Embryonic facial prominence (tissue), 1 donor: ENCODE results near the gene GTF3A.

Source experiments
- DNase-seq: peaks from one replicate; pipeline ENCODE4 v3.0.0-alpha.2; 2016; ENCODE audit errors: extremely low spot score

GTF3A gene

DNA sequence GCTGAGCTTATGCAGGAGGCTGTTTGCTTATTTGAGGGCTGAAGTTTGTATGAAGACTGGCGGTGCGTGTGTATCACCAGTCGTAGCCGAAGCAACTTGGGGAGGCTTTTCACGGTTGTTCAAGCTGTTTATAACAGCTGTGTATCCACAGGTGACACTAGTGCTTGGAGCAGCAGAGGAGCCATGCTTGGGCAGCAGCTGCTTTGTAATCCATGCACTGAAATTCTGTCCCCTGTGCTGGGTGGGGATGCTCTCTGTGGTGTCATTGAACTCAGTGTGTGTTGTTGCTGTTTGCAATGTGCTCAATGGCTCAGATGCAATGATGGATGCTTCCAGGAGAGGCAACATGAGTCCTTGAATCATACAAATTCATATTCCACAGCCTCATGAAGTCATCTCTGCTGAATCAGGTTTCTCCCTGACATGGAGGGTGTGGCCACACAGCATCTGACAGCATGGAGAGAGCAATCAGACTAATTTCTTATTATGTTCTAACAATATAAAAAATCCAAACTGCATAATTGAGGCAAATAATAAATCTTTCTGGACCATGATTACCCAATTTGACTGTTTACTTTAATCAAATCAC, 18.8 kb upstream of the GTF3A start:
- no peak for DNase-seq

DNA sequence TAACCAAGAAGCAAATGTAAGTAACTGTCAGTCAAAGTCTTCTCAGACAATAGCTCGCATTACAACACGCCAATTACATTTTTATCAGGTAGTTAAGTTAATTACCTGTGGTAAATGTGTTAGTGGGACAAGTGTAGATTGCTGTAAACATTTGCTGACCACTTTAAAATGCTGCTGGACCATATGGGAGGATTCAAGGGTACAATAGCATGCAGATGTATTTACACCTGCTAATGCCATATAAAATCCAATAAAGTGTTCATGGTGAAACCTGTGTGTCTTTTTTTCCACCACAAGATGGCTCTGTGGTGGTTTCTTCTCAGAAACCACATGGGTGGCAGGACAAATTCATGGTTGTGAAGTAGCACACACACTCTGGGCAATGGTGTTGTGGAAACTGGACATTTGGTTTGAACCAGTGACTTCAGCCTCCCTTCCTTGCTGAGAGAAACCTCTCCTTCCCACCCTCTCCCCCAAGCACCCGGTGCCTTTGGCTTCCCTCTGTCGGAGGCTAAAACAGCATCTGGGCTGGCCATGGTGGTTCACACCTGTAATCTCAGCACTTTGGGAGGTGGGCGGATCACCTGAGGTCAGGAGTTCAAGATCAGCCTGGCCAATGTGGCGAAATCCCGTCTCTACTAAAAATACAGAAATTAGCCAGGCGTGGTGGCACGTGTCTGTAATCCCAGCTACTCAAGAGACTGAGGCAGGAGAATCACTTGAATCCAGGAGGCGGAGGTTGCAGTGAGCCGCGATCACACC, 18.1 kb upstream of the GTF3A start:
- DNase-seq, result no peak

DNA sequence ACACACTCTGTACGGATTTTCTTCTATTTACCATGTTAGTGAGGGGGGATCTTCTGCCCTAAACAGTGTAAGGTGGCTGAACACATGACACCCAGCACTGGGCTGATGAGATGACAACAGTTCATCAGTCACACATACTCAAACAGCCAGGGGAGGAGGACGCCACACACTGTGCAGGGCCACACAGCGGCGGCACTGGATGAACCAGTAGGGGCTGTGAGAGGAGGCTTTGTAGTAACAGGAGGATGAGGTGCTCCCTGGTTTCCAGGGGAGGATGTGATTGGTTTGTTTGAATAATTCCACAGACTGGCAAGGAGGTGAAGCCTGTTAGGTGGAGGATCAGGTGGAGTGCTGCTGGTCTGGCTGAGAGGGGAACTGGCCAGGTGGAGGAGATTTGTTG, 16.3 kb upstream of the GTF3A start:
- DNase-seq, result no peak

DNA sequence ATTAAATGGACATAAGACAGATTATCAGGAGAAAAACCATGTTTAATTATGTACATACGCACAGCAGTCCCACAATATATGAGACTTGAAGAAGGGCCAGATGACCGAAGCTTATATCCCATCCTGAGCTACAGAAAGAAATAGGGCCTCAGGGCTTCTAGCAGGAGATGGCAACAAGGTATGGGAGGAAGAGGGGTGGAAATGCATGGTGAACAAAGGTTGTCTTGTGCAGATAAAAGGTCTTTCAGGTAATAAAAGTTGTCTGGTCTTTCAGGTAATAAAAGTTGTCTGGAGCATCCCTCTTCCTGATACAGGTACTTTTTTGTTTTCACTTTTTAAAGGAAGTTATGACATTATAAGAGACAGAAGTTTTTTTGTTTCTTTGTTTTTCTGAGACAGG, 15.4 kb upstream of the GTF3A start:
- DNase-seq, result no peak

DNA sequence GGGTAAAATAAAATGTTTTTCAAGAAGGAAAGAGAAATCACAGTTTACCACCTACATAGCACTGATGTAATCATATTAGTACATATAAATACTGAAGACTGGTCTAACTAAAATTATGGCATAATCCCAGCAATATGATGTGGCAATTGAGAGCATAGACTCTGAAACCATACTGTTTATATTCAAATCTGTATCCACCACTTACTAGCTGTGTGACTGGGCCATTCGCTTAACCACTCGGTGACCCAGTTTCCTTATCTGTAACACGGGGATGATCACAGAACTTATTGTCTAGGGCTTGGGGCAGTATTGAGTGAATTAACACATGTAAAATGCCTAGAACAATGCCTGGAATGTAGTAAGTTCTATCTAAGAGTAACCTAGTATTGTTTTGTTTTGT, 13.1 kb upstream of the GTF3A start:
- no peak for DNase-seq

DNA sequence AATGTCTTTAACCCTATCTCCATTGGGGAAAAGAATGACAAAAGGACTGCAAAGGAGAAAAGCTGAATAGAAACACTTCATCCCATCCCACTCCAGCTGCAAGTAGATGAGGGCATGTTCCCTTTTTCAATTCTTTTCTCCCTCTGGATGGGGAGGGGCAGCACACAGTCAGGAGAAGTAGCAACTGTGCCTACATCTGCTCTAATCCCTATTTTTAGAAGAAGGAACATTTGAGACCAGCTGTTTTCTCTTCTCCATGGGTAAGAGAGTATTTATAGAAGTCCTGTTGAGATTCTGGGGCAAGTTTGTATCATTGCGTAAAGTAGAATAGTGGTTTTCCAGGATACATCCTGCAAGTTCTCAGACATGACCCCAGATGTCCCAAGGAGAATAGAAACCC, 9.3 kb upstream of the GTF3A start:
- DNase-seq, result no peak

DNA sequence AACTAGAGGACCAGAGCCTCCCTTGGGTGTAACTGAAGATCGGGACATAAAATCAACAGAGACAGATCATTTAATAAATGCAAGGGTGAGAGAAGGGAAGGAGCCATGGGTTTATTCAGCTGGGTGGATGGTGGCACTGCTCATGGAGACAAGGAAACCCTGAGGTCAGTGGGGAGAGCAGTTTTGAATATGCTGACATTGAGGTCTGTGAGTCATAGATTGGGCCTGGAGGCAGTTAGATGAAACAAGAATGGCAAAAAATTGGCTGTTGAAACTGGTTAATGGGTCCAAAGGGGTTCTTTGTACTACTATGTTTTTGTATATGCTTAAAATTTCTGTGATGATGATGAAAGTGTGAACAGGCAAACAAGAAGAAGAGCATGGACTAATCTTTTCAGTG, 5.1 kb upstream of the GTF3A start:
- no peak for DNase-seq

DNA sequence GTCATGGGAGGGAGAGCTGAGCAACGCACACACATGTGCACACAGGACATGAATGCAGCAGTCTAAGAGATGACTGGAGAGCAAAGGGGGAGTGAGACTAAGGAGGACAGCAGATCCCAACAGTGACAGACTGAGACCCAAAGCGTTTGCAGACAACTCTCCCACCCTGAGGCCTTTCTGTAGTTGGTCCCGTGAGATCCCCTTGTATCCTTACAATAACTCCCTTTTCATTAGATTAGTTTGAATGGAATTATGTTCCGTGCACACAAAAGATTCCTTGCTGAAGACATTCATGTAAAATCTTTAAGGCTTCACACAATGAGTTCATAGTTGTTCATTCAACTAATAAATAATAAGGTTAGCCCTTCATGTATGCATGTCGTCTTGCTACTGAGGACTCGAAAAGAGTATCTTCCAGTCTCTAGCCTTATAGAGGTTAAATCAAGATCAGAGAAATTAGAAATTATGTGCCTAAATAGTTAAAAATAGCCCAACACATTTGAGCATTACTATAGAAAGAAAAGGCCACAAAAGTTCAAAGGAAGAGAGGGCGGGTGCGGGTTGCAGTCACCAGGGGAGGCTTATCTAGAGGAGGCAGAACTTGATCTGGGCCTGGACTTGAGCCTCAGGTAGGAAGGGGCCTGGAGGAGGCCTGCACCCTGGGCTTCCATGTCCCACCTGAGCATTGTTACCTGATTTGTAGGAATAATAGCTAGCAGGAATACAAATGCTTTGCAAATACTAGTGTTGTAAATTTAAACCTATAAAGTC, 3.1 kb upstream of the GTF3A start:
- DNase-seq, result no peak

DNA sequence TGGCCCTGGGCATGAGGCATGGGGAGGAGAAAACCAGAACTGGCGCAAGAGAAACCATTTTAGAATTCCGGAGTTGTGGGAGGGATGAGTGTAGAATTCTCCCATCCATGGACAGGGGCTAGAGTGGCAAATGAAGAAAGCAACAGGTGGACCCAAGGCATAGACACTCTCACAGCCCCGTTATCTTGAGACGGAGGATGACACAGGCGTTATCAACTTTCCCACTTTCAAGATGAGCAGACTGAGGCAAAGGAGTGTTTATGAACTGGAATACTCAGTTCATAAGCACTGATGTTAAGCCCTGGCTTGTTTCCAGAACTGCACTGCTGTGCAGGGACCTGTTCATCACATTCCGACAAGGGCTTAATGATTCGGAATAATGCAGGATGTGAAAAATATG, 1.1 kb upstream of the GTF3A start:
- no peak for DNase-seq

DNA sequence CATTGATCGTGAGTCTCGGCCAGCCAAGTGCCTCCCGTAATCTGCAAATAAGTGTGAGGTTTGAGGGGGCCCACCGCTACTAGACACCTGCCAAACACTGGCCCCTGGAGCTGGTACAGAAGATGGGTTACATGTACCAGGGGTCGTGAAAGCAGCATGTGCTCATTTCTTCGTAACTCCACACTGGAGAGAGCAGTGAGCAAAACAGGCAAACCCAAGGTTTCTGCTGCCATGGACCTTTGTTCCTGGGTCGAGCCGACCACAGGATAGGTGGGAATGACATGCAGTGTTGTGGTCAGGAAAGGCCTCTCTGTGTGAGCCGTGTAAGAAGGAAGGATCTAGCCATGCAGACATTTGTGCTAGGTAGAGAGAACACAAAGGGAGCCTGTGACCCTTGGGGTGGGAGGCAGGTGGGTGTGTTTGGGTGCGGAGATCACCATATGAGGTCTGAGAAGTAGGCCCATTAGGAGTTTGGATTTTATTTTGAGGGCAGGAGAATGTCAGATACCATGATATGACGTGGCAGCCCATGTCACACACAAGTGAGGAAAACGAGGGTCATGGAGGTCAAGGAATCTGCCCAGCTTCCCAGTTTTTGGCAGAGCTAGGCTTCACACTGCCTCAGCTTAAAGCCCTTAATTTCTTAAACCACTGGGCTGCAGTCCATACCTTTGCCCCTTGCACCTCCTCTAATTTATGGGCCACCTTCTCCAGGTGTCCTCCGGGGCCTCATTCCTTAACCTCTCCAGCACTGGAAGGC, 919 bp downstream of the GTF3A start:
- DNase-seq, result no peak

DNA sequence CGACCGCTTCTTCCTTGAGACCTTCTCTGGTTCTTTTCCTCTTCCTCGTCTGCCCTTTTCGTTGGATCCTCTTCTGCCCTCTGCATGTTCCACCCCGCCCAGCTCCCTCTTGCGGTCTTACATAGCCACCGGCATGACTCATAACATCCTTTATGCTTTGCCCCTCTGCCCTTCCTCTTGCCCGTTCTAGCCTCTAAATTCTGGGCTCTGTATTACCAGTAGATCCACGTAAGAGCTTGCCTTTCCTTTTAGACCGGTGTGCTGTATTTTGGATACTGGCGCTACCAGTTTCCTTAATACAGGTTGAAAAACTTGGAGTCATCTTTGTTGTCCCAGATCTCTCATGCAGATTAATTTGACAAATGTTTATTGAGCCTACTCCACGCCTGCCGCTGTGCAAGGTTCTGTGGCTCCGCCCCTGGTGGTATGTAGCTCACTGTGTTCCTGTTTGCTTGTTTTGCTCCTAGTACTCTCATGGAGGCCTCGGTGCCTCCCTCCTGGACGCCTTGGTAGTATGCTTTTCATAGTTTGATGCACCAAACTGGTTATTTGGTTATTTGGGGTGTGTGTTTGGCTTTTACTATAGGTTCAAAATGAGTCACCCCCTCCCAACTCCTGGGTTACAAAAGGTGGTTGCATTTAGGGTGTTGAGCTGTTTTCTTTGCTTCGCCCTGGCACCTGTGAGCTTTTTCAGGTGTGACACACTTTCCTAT, 1.7 kb downstream of the GTF3A start:
- DNase-seq, result no peak

DNA sequence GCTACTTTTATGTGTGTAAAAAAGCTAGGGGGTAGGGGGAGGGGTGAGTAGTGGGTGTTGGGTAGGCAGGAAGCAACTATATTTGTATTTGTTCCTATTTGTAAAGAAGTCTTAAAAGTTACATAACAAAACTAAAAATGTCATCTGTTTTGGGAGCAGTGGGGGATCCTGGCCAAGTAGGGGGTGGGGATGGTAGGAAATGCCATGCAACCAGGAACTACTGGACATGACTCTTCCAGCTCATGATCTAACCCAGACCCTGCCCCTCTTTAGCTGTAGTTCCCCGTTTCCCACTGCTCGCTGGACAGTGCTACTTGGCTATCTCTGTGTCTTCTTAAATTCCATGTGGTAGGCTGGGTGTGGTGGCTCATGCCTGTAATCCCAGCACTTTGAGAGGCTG, 3.2 kb downstream of the GTF3A start:
- no peak for DNase-seq

DNA sequence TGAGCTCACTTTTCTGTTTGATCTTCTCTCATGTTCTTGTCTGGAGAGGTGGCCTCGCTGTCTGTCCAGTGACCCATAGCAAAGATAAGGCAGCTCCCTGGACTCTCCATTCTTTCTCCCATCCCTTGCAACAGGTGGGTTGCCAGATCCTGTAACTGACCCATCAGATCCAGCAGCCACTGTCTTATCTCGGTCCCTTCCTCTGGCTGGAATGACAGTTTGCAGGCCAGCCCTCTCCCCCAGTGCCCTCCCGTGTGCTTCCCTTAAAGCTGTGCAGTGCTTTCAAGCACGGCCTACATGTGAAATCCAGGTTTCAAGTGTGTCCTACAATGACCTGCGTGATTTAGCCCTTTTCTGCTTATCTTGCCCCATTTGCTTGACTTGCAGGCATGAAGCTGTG, 3.7 kb downstream of the GTF3A start:
- no peak for DNase-seq

DNA sequence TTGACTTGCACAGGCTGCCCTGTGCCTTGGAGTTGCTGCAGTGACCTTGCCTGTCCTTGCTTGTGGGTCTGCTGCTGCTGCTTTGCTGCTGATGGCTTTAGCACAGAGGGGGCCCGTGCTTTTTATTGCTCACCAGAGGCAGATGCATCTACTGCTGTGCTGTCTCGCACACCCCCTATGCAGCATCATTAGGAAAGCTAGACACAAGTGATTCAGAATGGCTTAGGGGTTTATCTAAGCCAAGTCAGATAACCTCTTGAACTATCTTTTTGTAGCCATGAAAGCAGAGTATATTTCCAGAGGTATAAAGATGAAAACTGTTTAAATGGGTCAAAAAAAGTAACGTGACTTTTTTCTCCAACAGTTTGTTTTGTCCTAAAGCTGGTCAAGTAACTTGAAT, 7.8 kb downstream of the GTF3A start:
- no peak for DNase-seq

DNA sequence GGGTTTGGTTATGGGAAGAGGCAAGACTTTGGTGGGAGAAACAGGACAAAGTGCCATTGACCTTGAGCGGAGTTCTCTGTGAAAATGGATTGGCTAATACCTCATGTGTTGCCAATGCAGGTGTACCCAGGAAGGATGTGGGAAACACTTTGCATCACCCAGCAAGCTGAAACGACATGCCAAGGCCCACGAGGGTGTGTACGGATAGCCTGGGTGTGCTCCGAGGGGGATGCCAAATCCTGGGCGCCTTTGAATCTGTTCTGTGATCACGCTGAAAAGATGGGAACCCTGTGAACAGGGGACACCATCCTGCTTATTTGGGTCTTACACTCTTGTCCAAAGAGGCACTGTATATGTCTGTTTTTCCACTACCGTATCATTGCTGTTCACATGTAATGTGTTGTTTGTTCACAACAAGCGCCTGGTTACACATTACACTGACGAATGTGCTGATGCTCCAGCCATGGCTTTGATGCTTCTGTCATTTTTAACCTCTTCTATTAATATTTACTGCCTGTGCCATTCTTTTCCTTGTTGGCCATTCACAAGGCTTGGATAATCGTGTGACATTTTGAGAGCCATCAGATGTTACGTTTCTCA, 8.3 kb downstream of the GTF3A start:
- no peak for DNase-seq

DNA sequence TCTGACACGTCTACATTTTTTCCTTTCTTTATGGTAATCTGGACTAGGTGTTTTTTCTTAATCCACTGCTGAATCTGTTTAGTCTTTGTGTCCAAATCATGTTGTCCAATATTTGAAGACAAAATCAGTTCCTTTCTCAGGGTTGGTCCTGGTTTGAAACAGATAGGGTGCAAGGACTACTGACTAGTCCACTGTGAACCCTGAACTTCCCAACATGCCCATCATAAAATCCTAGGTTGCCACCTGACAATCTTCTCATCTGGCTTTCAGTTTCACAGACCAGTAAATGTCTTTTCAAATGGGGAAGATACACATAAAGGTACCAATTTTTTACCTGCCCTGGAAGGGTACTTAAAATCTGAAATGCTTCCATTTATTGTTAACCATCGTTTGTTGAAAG, 12.7 kb downstream of the GTF3A start:
- DNase-seq, result no peak

DNA sequence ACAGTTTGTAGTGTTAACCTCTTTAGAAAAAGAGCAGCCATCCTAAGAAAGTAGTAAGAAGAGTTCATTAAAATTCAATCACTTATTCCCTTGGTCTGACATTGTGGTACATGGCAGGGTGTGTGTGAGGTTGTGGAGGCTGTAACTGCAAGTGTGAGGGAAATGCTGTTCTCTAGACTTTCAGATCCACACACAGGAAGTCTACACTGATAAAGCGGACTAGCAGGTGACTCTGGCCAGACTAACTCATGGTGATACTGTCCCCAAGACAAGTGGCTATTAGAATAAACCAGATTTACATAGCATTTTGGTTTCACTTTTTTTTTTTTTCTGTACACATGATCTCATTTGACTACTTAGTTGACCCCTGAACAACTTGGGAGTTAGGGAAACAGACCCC, 16.0 kb downstream of the GTF3A start:
- no peak for DNase-seq

DNA sequence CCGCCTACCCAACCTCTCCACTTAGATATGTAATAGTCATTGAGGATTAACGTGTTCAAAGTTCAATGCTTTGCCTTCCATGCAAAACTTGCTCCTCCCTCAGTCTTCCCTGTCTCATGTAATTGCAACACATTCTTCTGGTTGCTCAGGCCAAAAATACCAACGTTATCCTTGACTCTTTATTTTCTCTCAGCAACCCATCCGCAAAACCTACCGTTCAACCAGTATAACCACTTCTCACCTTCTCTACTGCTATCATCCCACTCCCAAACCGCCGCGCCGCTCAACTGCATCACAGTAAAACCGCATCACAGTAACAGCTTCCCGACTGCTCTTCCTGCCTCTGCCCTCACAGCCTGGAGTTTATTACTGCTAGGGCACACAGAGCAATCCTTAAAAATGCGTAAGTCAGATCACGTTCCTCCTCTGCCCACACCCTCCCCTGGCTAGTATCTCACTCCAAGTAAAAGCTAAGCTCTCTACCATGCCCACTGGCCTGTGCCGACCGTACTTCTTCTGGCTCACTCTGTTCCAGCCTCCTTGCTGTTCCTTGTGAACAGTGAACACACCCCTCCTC, 17.7 kb downstream of the GTF3A start:
- DNase-seq, result no peak

DNA sequence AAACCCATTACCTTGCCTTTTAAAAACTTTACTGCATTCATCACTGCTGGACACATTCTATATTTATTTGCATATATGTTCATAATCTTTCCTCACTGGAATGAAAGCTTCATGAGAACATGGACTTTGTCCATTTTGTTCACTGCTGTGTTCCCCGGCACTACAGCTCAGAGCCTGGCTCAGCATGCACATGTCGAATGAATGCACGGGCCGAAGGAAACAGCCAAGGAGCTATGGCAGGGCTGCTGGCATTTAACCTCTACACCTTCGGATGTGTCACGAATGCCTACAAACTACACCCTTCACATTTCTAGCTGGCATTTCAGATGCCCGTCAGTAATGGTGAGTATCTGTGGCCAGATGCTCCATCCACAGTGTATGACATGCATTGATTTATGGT, 18.4 kb downstream of the GTF3A start:
- DNase-seq, result no peak

DNA sequence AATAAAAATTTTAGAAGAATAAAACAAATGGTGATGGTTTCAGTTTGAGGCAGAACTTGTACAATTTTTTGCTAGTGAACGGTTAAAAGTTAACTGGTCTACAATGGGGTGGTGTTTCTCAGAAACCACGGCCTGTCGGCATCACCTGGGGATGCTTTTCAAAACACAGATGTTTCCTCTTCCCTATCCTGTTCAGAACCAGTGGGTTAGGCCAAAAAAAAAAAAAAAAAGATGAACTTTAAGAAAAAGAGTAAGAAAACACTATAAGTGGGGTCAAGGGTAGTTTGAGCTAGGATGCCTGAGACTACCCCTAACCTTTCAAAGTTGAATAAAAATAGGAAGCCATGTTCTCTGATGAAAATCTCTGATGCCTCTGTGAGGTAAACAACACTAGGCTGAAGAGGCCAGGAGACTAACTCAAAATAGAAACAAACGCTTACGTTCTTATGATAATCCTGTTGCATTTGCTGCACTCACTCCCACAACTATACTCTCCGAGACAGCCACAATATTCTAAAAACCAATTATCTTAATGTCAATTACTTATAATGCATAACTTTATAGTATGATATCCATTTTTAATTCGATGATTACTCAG, 22.7 kb downstream of the GTF3A start:
- DNase-seq, result no peak

DNA sequence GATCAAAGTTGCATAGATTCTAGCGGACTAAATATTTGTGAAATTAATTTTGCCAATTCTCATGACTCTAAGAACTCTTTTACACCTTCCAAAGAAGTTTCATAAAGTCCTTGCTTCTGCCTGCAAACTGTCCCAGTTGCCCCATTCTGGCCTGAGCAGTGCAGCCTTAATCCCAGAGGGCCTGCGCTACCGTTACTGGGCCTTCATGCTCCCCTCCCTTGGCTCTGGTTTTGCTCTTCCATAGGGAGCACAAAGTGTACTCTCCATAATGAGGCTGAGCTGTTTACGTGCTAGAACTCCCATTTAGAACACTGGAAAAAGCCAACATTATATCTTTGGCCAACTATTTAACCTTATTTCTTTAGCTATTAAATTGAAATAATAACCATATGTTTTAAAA, 23.9 kb downstream of the GTF3A start:
- no peak for DNase-seq
